Liver (tissue), 10 donors: Measurements from ENCODE around the gene RNF13. TPM values are rescaled to one million over a fixed set of nuclear protein-coding genes. Genes with fewer than 3 reads are reported as not detected.

Experiments used
- DNase-seq: peaks from one replicate; pipeline ENCODE4 v3.0.0-alpha.2; 2017; ENCODE audit warnings: low spot score
- H3K27ac ChIP-seq, 2 donors: one replicate each; pipeline ENCODE4 v1.7.0; 2013; ENCODE audit warnings: inconsistent platforms in 2 of 2, low read length in 2 of 2, control low read depth in 1 of 2, low read depth in 1 of 2, mild to moderate bottlenecking in 1 of 2
- H3K27me3 ChIP-seq, 4 donors: one replicate each; pipeline versions ENCODE4 v1.6.1 to v1.7.0; 2013; ENCODE audit warnings: low read length in 3 of 4, inconsistent platforms in 1 of 4, mild to moderate bottlenecking in 1 of 4, moderate library complexity in 1 of 4; ENCODE audit not compliant: control insufficient read depth in 4 of 4, insufficient read depth in 4 of 4
- H3K36me3 ChIP-seq, 4 donors: one replicate each; pipeline versions ENCODE4 v1.6.1 to v1.7.0; 2013; ENCODE audit warnings: low read length in 3 of 4, mild to moderate bottlenecking in 3 of 4, low read depth in 1 of 4, moderate library complexity in 1 of 4; ENCODE audit not compliant: control insufficient read depth in 4 of 4, insufficient read depth in 3 of 4
- H3K4me1 ChIP-seq, 4 donors: one replicate each; pipeline versions ENCODE4 v1.6.1 to v1.7.0; 2013; ENCODE audit warnings: low read length in 3 of 4, mild to moderate bottlenecking in 3 of 4, moderate library complexity in 1 of 4; ENCODE audit not compliant: control insufficient read depth in 4 of 4, insufficient read depth in 4 of 4
- H3K4me3 ChIP-seq, 3 donors: one replicate each; pipeline versions ENCODE4 v1.6.1 to v1.7.0; 2013; ENCODE audit warnings: low read length in 3 of 3, control low read depth in 1 of 3, low read depth in 1 of 3, mild to moderate bottlenecking in 1 of 3
- H3K9ac ChIP-seq, 2 donors: one replicate each; pipeline ENCODE4 v1.7.0; 2013; ENCODE audit warnings: low read length in 2 of 2, mild to moderate bottlenecking in 2 of 2, moderate library complexity in 2 of 2, control low read depth in 1 of 2, low read depth in 1 of 2
- H3K9me3 ChIP-seq, 4 donors: one replicate each; pipeline versions ENCODE4 v1.6.1 to v1.7.0; 2013; ENCODE audit warnings: low read length in 3 of 4; ENCODE audit not compliant: control insufficient read depth in 4 of 4
- ATF3 ChIP-seq: IDR thresholded peaks from 2 replicates; pipeline ENCODE4 v1.6.1; 2016; ENCODE audit warnings: antibody characterized with exemption
- CTCF ChIP-seq: fragments of 150-350 bp; IDR thresholded peaks from 2 replicates; pipeline ENCODE4 v1.5.1; 2017; ENCODE audit warnings: improper control_type of control experiment, low read depth, low read length; ENCODE audit not compliant: missing input control
- EGR1 ChIP-seq, 2 donors: IDR thresholded peaks; 2 replicates each; pipeline ENCODE4 v1.6.1; 2016 to 2018; ENCODE audit warnings: antibody characterized with exemption in 2 of 2, low read depth in 2 of 2
- FOXA2 ChIP-seq: IDR thresholded peaks from 2 replicates; pipeline ENCODE4 v1.6.1; 2016; ENCODE audit warnings: antibody characterized with exemption
- GABPA ChIP-seq, 2 donors: IDR thresholded peaks in 1 of 2; conservative IDR thresholded peaks in 1 of 2; 2 replicates each; pipeline ENCODE4 v1.6.1; 2016; ENCODE audit warnings: antibody characterized with exemption in 2 of 2, mild to moderate bottlenecking in 1 of 2, moderate library complexity in 1 of 2
- HNF4A ChIP-seq, 2 donors: conservative IDR thresholded peaks; 2 replicates each; pipeline ENCODE4 v1.6.1; 2016; ENCODE audit warnings: antibody characterized with exemption in 2 of 2, mild to moderate bottlenecking in 2 of 2
- HNF4G ChIP-seq: IDR thresholded peaks from 2 replicates; pipeline ENCODE4 v1.6.1; 2016; ENCODE audit warnings: antibody characterized with exemption
- JUND ChIP-seq, 2 donors: IDR thresholded peaks; 2 replicates each; pipeline ENCODE4 v1.6.1; 2016; ENCODE audit warnings: antibody characterized with exemption in 2 of 2
- MAX ChIP-seq: IDR thresholded peaks from 2 replicates; pipeline ENCODE4 v1.6.1; 2016; ENCODE audit warnings: antibody characterized with exemption
- NR2F2 ChIP-seq: IDR thresholded peaks from 2 replicates; pipeline ENCODE4 v1.6.1; 2016; ENCODE audit warnings: antibody characterized with exemption
- RAD21 ChIP-seq, 2 donors: IDR thresholded peaks; 2 replicates each; pipeline ENCODE4 v1.6.1; 2016; ENCODE audit warnings: antibody characterized with exemption in 2 of 2, mild to moderate bottlenecking in 2 of 2
- RXRA ChIP-seq, 2 donors: IDR thresholded peaks; 2 replicates each; pipeline ENCODE4 v1.6.1; 2017 to 2018; ENCODE audit warnings: antibody characterized with exemption in 2 of 2, mild to moderate bottlenecking in 1 of 2
- SP1 ChIP-seq: IDR thresholded peaks from 2 replicates; pipeline ENCODE4 v1.6.1; 2018; ENCODE audit warnings: antibody characterized with exemption, mild to moderate bottlenecking
- TAF1 ChIP-seq: conservative IDR thresholded peaks from 2 replicates; pipeline ENCODE4 v1.6.1; 2016; ENCODE audit warnings: antibody characterized with exemption, mild to moderate bottlenecking
- YY1 ChIP-seq: IDR thresholded peaks from 2 replicates; pipeline ENCODE4 v1.6.1; 2016; ENCODE audit warnings: antibody characterized with exemption, mild to moderate bottlenecking
- ZBTB33 ChIP-seq: IDR thresholded peaks from 2 replicates; pipeline ENCODE4 v1.6.1; 2016; ENCODE audit warnings: antibody characterized with exemption
- polyA plus RNA-seq, 2 donors: library from polyadenylated mRNA; stranded (reverse) in 1 of 2; unstranded in 1 of 2; fragments of 200-250 nt in 1 of 2; fragments of >200 nt in 1 of 2; fragmentation: Nextera tagmentation in 1 of 2; extraction: Ambion mirVana in 1 of 2; gene quantifications; one replicate each; pipeline versions ENCODE4 v1.2.1 to v1.2.3, GENCODE V29; 2013 to 2015
- small RNA-seq: library from RNA; depleted of rRNA; stranded (forward); fragments of <200 nt; gene quantifications from one replicate; pipeline ENCODE3, GENCODE V24; 2014
- total RNA-seq, 2 donors: library from RNA; depleted of rRNA; stranded (reverse); fragments of >200 nt; gene quantifications; one replicate each; pipeline ENCODE4 v1.2.3, GENCODE V29; 2014
- donor health status: healthy.
- donor health status: healthy.
- donor health status: healthy.
- donor health status: healthy.
- donor health status: healthy.

RNF13 gene
- total and polyA plus RNA-seq, 4 donors, result 31.3 to 70.5 (median 59.9) TPM

- TF ChIP-seq TAF1, result no peak
- no peak for TF ChIP-seq MAX
- no peak for TF ChIP-seq HNF4G
- TF ChIP-seq ATF3, result no peak
- no peak for TF ChIP-seq JUND (IDR thresholded peaks at IDR 0.05)
- no peak for TF ChIP-seq FOXA2
- no peak for TF ChIP-seq GABPA (IDR thresholded peaks at IDR 0.05 in 1 of 2, conservative IDR thresholded peaks at IDR 0.05 in 1 of 2)
- no peak for TF ChIP-seq EGR1 (IDR thresholded peaks at IDR 0.05; ENCODE audit: low read depth in 2 of 2)
- TF ChIP-seq YY1, result no peak
- no peak for TF ChIP-seq RXRA (IDR thresholded peaks at IDR 0.05)
- no peak for TF ChIP-seq RAD21 (IDR thresholded peaks at IDR 0.05)
- TF ChIP-seq ZBTB33, result no peak
- no peak for TF ChIP-seq SP1
- TF ChIP-seq HNF4A (conservative IDR thresholded peaks at IDR 0.05), result no peak
- TF ChIP-seq CTCF, result no peak
- TF ChIP-seq NR2F2, result no peak
- Histone ChIP-seq H3K4me1 (no peaks in the 10 kb centered on the region), H3K27me3 (no peaks in the 10 kb centered on the region), H3K9ac (no peak overlapping the region), H3K4me3 (no peak overlapping the region), H3K27ac (no peak overlapping the region), H3K9me3 (no peaks in the 10 kb centered on the region), H3K36me3 (no peaks in the 10 kb centered on the region)
- DNase-seq, result no peak
Observed at GRCh38 chr3:150006794-150007193, 193.8 kb downstream of the RNF13 start.

Small RNA genes within 50 kb of the gene (small RNA-seq; reads per million reads assigned to genes)
- gene RNU6-507P (not detected), gene RNU6-720P (not detected)

Other genes starting within 250 kb of the RNF13 start
- gene WWTR1, start 155.2 kb upstream of the RNF13 start, total RNA-seq, result 10 to 100 TPM in 1 of 2 donors, 1 to 10 TPM in 1; 4.5 to 11.8 TPM
- 1 to 10 TPM; 8.9 to 9.2 TPM for gene WWTR1, start 155.2 kb upstream of the RNF13 start, polyA plus RNA-seq
- 10 to 100 TPM; 10.7 to 11.8 TPM for gene COMMD2, start 60.7 kb upstream of the RNF13 start, total RNA-seq
- 10 to 100 TPM in 1 of 2 donors, 1 to 10 TPM in 1; 5.8 to 15.4 TPM for gene COMMD2, start 60.7 kb upstream of the RNF13 start, polyA plus RNA-seq
- gene ANKUB1, start 20.7 kb upstream of the RNF13 start, total RNA-seq, result not detected
- gene ANKUB1, start 20.7 kb upstream of the RNF13 start, polyA plus RNA-seq, result under 1 TPM in 1 of 2 donors, not detected in 1; 0.19 TPM
- 10 to 100 TPM in 1 of 2 donors, 1 to 10 TPM in 1; 8.2 to 15.1 TPM for gene PFN2, start 157.7 kb downstream of the RNF13 start, total RNA-seq
- gene PFN2, start 157.7 kb downstream of the RNF13 start, polyA plus RNA-seq, result 10 to 100 TPM in 1 of 2 donors, 1 to 10 TPM in 1; 8.6 to 11.9 TPM